H1 (cell line): ENCODE results near the gene PLSCR3. TPM values are rescaled to one million over a fixed set of nuclear protein-coding genes. Genes with fewer than 3 reads are reported as not detected.

Source experiments
- CTCF ChIA-PET: fragments of 300-600 bp; sonication (Branson Sonifier 250); formaldehyde crosslinking; loops from one replicate; lab custom pipeline; 2021; ENCODE audit not compliant: partially characterized antibody; lab: Charles Lee
- POLR2A ChIA-PET: fragments of 300-600 bp; sonication (Branson Sonifier 250); formaldehyde crosslinking; loops from one replicate; lab custom pipeline; 2021; ENCODE audit warnings: inconsistent platforms; ENCODE audit not compliant: partially characterized antibody; lab: Charles Lee
- DNase-seq, 2 experiments: peaks; one replicate each; pipeline versions ENCODE4 v3.0.0 to v3.0.0-alpha.2; 2010 to 2022; ENCODE audit warnings: low spot score in 2 of 2, low read depth in 1 of 2, mixed read lengths in 1 of 2
- FAIRE-seq: peaks from 2 replicates; lab custom pipeline; 2011; peaks lifted over from hg19 to GRCh38; lab: Jason Lieb, UNC
- H2AFZ ChIP-seq: 2 replicates; pipeline ENCODE4 v1.8.1; 2012; ENCODE audit warnings: low read length, inconsistent platforms
- H2AK5ac ChIP-seq: 2 replicates; pipeline ENCODE4 v1.6.1; 2013; ENCODE audit warnings: low read depth, low read length
- H2BK120ac ChIP-seq: replicated peaks from 2 replicates; pipeline ENCODE3; 2013; ENCODE audit warnings: low read depth, low read length, inconsistent platforms
- H2BK12ac ChIP-seq: 2 replicates; pipeline ENCODE4 v1.6.1; 2013; ENCODE audit warnings: low read depth, low read length
- H2BK15ac ChIP-seq: 2 replicates; pipeline ENCODE4 v1.6.1; 2013; ENCODE audit warnings: low read length
- H2BK20ac ChIP-seq: 2 replicates; pipeline ENCODE4 v1.6.1; 2013; ENCODE audit warnings: low read length
- H2BK5ac ChIP-seq: 2 replicates; pipeline ENCODE4 v1.6.1; 2013; ENCODE audit warnings: low read depth, low read length
- H3K14ac ChIP-seq: 2 replicates; pipeline ENCODE4 v1.6.1; 2013; ENCODE audit warnings: inconsistent platforms; ENCODE audit not compliant: insufficient read length
- H3K18ac ChIP-seq: 2 replicates; pipeline ENCODE4 v1.6.1; 2013; ENCODE audit warnings: low read length; ENCODE audit errors: extremely low read depth
- H3K23ac ChIP-seq: 2 replicates; pipeline ENCODE4 v1.6.1; 2013; ENCODE audit warnings: inconsistent platforms; ENCODE audit not compliant: insufficient read length
- H3K23me2 ChIP-seq: 2 replicates; pipeline ENCODE4 v1.6.1; 2013; ENCODE audit warnings: low read depth, low read length
- H3K27ac ChIP-seq: 2 replicates; pipeline ENCODE4 v1.6.1; 2011; ENCODE audit warnings: low read depth, low read length, inconsistent platforms
- H3K27me3 ChIP-seq, 4 experiments: replicated peaks in 1 of 4; 1 replicate in 1 of 4; 2 replicates in 3 of 4; pipeline versions ENCODE4 v1.6.1 to v1.8.1; 2011 to 2013; ENCODE audit warnings: low read length in 3 of 4, mild to moderate bottlenecking in 3 of 4, inconsistent platforms in 2 of 4, mixed read lengths in 2 of 4, moderate library complexity in 1 of 4; ENCODE audit not compliant: control insufficient read depth in 3 of 4, insufficient read depth in 3 of 4; ENCODE audit errors: extremely low read depth in 1 of 4
- H3K36me3 ChIP-seq, 4 experiments: 2 replicates each; pipeline versions ENCODE4 v1.6.1 to v1.8.1; 2011 to 2013; ENCODE audit warnings: mild to moderate bottlenecking in 4 of 4, low read length in 3 of 4, moderate library complexity in 2 of 4, control low read depth in 1 of 4, inconsistent platforms in 1 of 4; ENCODE audit not compliant: insufficient read depth in 4 of 4, control insufficient read depth in 2 of 4
- H3K4ac ChIP-seq: replicated peaks from 2 replicates; pipeline ENCODE3; 2013; ENCODE audit warnings: low read length, low read depth, mixed read lengths, inconsistent platforms; ENCODE audit not compliant: insufficient read length
- H3K4me1 ChIP-seq, 4 experiments: replicated peaks in 1 of 4; 1 replicate in 1 of 4; 2 replicates in 3 of 4; pipeline versions ENCODE4 v1.6.1 to v1.8.1; 2011 to 2013; ENCODE audit warnings: low read length in 3 of 4, inconsistent platforms in 2 of 4, mixed read lengths in 1 of 4; ENCODE audit not compliant: insufficient read depth in 4 of 4, control insufficient read depth in 3 of 4
- H3K4me2 ChIP-seq, 2 experiments: 2 replicates each; pipeline versions ENCODE4 v1.6.1 to v1.8.1; 2011 to 2013; ENCODE audit warnings: low read depth in 2 of 2, low read length in 2 of 2, control low read depth in 1 of 2, inconsistent platforms in 1 of 2, mild to moderate bottlenecking in 1 of 2; ENCODE audit not compliant: insufficient read depth in 1 of 2
- H3K4me3 ChIP-seq, 4 experiments: fragments of 200-600, 300-600 bp in 1 of 4; sonication (generic), shearing (Covaris generic), sonication (Bioruptor Twin) in 1 of 4; 2 replicates each; pipeline versions ENCODE4 v1.5.1 to v1.8.1; 2011 to 2016; ENCODE audit warnings: low read length in 4 of 4, low read depth in 3 of 4, control low read depth in 2 of 4, inconsistent platforms in 2 of 4, mild to moderate bottlenecking in 2 of 4, mixed read lengths in 1 of 4, moderate library complexity in 1 of 4; ENCODE audit not compliant: insufficient read depth in 2 of 4; ENCODE audit errors: extremely low read depth in 1 of 4
- H3K56ac ChIP-seq: replicated peaks from 2 replicates; pipeline ENCODE3; 2013; ENCODE audit warnings: low read depth, mild to moderate bottlenecking, mixed read lengths, low read length, inconsistent platforms; ENCODE audit not compliant: insufficient read length
- H3K79me1 ChIP-seq: 2 replicates; pipeline ENCODE4 v1.6.1; 2013; ENCODE audit warnings: low read depth, low read length, control low read depth
- H3K79me2 ChIP-seq, 2 experiments: 2 replicates each; pipeline versions ENCODE4 v1.6.1 to v1.8.1; 2012 to 2013; ENCODE audit warnings: low read length in 2 of 2, mild to moderate bottlenecking in 2 of 2, inconsistent platforms in 1 of 2; ENCODE audit not compliant: insufficient read depth in 2 of 2, control insufficient read depth in 1 of 2
- H3K9ac ChIP-seq, 4 experiments: replicated peaks in 1 of 4; 1 replicate in 1 of 4; 2 replicates in 3 of 4; pipeline versions ENCODE4 v1.6.1 to v1.8.1; 2011 to 2013; ENCODE audit warnings: low read depth in 3 of 4, low read length in 3 of 4, control low read depth in 2 of 4, mild to moderate bottlenecking in 2 of 4, moderate library complexity in 2 of 4, inconsistent platforms in 1 of 4; ENCODE audit errors: extremely low read depth in 1 of 4
- H3K9me3 ChIP-seq, 2 experiments: 2 replicates each; pipeline versions ENCODE4 v1.6.1 to v1.8.1; 2012 to 2013; ENCODE audit warnings: mild to moderate bottlenecking in 2 of 2, moderate library complexity in 2 of 2, control low read depth in 1 of 2, inconsistent platforms in 1 of 2, low read depth in 1 of 2, low read length in 1 of 2, mixed read lengths in 1 of 2; ENCODE audit not compliant: insufficient read depth in 2 of 2
- H4K20me1 ChIP-seq, 2 experiments: replicated peaks in 1 of 2; 2 replicates each; pipeline versions ENCODE3 to v1.8.1; 2011 to 2013; ENCODE audit warnings: inconsistent platforms in 2 of 2, low read length in 2 of 2, mild to moderate bottlenecking in 1 of 2; ENCODE audit not compliant: insufficient read depth in 2 of 2, control insufficient read depth in 1 of 2
- H4K5ac ChIP-seq: 2 replicates; pipeline ENCODE4 v1.6.1; 2013; ENCODE audit warnings: low read length, low read depth, mixed read lengths, inconsistent platforms; ENCODE audit not compliant: insufficient read length
- H4K8ac ChIP-seq: 2 replicates; pipeline ENCODE4 v1.8.0; 2013; ENCODE audit warnings: mild to moderate bottlenecking, moderate library complexity, low read length, inconsistent platforms; ENCODE audit not compliant: insufficient read depth; ENCODE audit errors: extremely low read depth
- H4K91ac ChIP-seq: replicated peaks from 2 replicates; pipeline ENCODE3; 2013; ENCODE audit warnings: low read length, mixed read lengths, inconsistent platforms; ENCODE audit not compliant: insufficient read length
- BCL11A ChIP-seq, 2 experiments: IDR thresholded peaks; one replicate each; pipeline ENCODE4 v1.6.1; 2011; ENCODE audit warnings: low read depth in 2 of 2, low read length in 2 of 2, mild to moderate bottlenecking in 2 of 2
- CHD1 ChIP-seq: IDR thresholded peaks from 2 replicates; pipeline ENCODE4 v1.6.1; 2012; ENCODE audit warnings: low read depth, low read length, improper control_type of control experiment
- CTCF ChIP-seq, 3 experiments: IDR thresholded peaks; 1 replicate in 2 of 3; 2 replicates in 1 of 3; pipeline versions ENCODE4 v1.5.1 to v1.6.1; 2011; ENCODE audit warnings: low read length in 3 of 3, mild to moderate bottlenecking in 3 of 3, inconsistent platforms in 2 of 3, low read depth in 1 of 3, moderate library complexity in 1 of 3; ENCODE audit not compliant: insufficient read depth in 1 of 3; ENCODE audit errors: control extremely low read depth in 1 of 3
- HDAC6 ChIP-seq: IDR thresholded peaks from one replicate; pipeline ENCODE4 v1.7.1; 2012; ENCODE audit warnings: low read depth, mild to moderate bottlenecking, inconsistent platforms, low read length, moderate library complexity
- JUN ChIP-seq: IDR thresholded peaks from 2 replicates; pipeline ENCODE4 v1.6.1; 2011; ENCODE audit warnings: low read depth, mild to moderate bottlenecking, improper control_type of control experiment, low read length
- PHF8 ChIP-seq: fragments of 200-600 bp; sonication (generic); conservative IDR thresholded peaks from 2 replicates; pipeline ENCODE4 v1.7.1; 2012; ENCODE audit warnings: low read depth, mild to moderate bottlenecking, inconsistent platforms, low read length, moderate library complexity
- POLR2AphosphoS5 ChIP-seq: IDR thresholded peaks from 2 replicates; pipeline ENCODE4 v1.6.1; 2011; ENCODE audit warnings: low read depth, low read length
- WGBS, 2 experiments: shearing (Covaris generic) in 1 of 2; methylation state at CpG; one replicate each; pipeline versions ENCODE4 v1.1.6 to v1.1.7; 2013 to 2015; ENCODE audit warnings: low lambda C conversion rate in 2 of 2, mixed read lengths in 2 of 2, inconsistent platforms in 1 of 2, low coverage in 1 of 2, missing lambda C conversion rate in 1 of 2; ENCODE audit not compliant: insufficient replicate concordance in 2 of 2, insufficient coverage in 1 of 2, insufficient read length in 1 of 2; ENCODE audit errors: extremely low coverage in 1 of 2, missing lambda C conversion rate in 1 of 2; 5-methylcytosine and 5-hydroxymethylcytosine counted together
- polyA plus RNA-seq, 7 experiments: library from polyadenylated mRNA; depleted of rRNA in 3 of 7; stranded (reverse) in 5 of 7; unstranded in 2 of 7; fragments of >200 nt in 5 of 7; fragments of 200-250 nt in 2 of 7; gene quantifications; 1 replicate in 5 of 7; 2 replicates in 1 of 7; 4 replicates in 1 of 7; pipeline versions ENCODE4 v1.2.1 to v1.2.3, GENCODE V29; 2011 to 2013; ENCODE audit warnings: missing spikeins in 2 of 7, mixed read lengths in 2 of 7
- total RNA-seq: library from RNA; stranded (reverse); fragmentation: NEBNext Ultra II Directional; extraction: Animal tissue kit (Norgen Biotek cat#: 25700); gene quantifications from 2 replicates; pipeline ENCODE4 v1.2.1, GENCODE V29; 2021

Gene PLSCR3
- total and polyA plus RNA-seq, 2 of the 8 experiments (the other 6 are each of a cell fraction or from before 2014, with no cell fraction given): 36.1 to 38.7 TPM

DNA sequence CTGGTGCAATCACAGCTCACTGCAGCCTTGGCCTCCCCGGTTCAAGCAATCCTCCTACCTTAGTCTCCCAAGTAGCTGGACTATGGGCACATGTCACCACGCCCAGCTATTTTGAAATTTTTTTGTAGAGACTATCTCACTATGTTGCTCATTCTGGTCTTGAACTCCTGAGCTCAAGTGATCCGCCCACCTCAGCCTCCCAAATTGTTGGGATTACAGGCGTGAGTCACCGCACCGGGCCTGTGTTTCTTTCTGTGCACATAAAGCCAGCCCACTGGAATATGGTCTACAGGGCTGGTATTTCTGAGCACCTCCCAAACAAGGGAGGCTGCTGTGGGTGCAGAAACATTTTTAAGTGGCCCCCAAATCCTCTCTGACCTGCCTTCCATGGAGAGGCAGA lies 31.0 kb downstream of the PLSCR3 start:
- no peak overlapping the region for H3K4ac ChIP-seq
- 96% methylated on average over 6 of the region's 6 CpGs; no CpG with 5 or more reads in 1 of the 2 experiments for WGBS, 2 experiments
- H2AK5ac ChIP-seq: no peak overlapping the region
- no peaks in the 10 kb centered on the region for H3K79me2 ChIP-seq
- no peaks in the 10 kb centered on the region for H3K79me1 ChIP-seq
- H4K91ac ChIP-seq: no peak overlapping the region
- H3K9me3 ChIP-seq: no peaks in the 10 kb centered on the region
- no peak overlapping the region for H3K56ac ChIP-seq
- H4K8ac ChIP-seq: no peak overlapping the region
- no peak overlapping the region for H3K27ac ChIP-seq
- H3K4me3 ChIP-seq: no peak overlapping the region
- H3K9ac ChIP-seq: no peak overlapping the region
- no peaks in the 10 kb centered on the region for H3K36me3 ChIP-seq
- TF ChIP-seq HDAC6 (no peak), JUN (no peak), CTCF (IDR thresholded peaks at IDR 0.05; ENCODE audit: control extremely low read depth in 1 of 3, insufficient read depth in 1 of 3, low read depth in 1 of 3, low read length in 3 of 3) (no peak), CHD1 (no peak), BCL11A (IDR thresholded peaks at IDR 0.05; ENCODE audit: low read depth in 2 of 2, low read length in 2 of 2) (no peak), POLR2AphosphoS5 (no peak), PHF8 (no peak)
- no peak overlapping the region for H2AFZ ChIP-seq
- no peak overlapping the region for H3K23ac ChIP-seq
- no peak overlapping the region for H2BK15ac ChIP-seq
- H4K5ac ChIP-seq: no peak overlapping the region
- H3K27me3 ChIP-seq: no peaks in the 10 kb centered on the region
- H4K20me1 ChIP-seq: no peaks in the 10 kb centered on the region
- no peak overlapping the region for H3K14ac ChIP-seq
- POLR2A ChIA-PET: interaction anchor here (0.7 to 1.5 kb wide), 3 partner anchors 13 to 121 kb away, joined by 3 to 4 read pairs (median 3); partner anchors contain the start of gene POLR2A
- FAIRE-seq: no peak
- no peak for DNase-seq
- H3K23me2 ChIP-seq: no peaks in the 10 kb centered on the region
- H2BK20ac ChIP-seq: no peak overlapping the region
- peaks cover 0 to 9% (median 3%) of the 10 kb centered on the region in 4 experiments; a peak in 4 of 7 replicates for H3K4me1 ChIP-seq
- H2BK12ac ChIP-seq: no peak overlapping the region
- no peak overlapping the region; the same call in 1 of the 2 replicates for H3K18ac ChIP-seq
- no peak overlapping the region for H3K4me2 ChIP-seq
- no peak overlapping the region for H2BK5ac ChIP-seq
- no peak overlapping the region for H2BK120ac ChIP-seq
- CTCF ChIA-PET: interaction anchor here (0.7 to 2.0 kb wide), 4 partner anchors 10 to 197 kb away, joined by 4 to 7 read pairs (median 4); partner anchors contain the start of genes NEURL4 and PLSCR3
